Testis (tissue), 5 donors: Measurements from ENCODE around the gene CDYL. TPM values are rescaled to one million over a fixed set of nuclear protein-coding genes. Genes with fewer than 3 reads are reported as not detected.
A peak's percentile ranks its signal among the peaks of the same experiment; 100 is the strongest.

Experiments
- DNase-seq: peaks from one replicate; pipeline ENCODE4 v3.0.0-alpha.2; 2019
- H3K27ac ChIP-seq, 2 donors: fragments of 200-600 bp; sonication (generic); one replicate each; pipeline ENCODE4 v1.5.1; 2019
- H3K27me3 ChIP-seq: fragments of 200-600 bp; sonication (generic); one replicate; pipeline ENCODE4 v1.5.1; 2019
- H3K36me3 ChIP-seq: fragments of 200-600 bp; sonication (generic); one replicate; pipeline ENCODE4 v1.5.1; 2017; ENCODE audit warnings: low read depth; ENCODE audit errors: missing control alignments
- H3K4me1 ChIP-seq: fragments of 200-600 bp; sonication (generic); one replicate; pipeline ENCODE4 v1.5.1; 2019
- H3K4me3 ChIP-seq, 2 donors: fragments of 200-600 bp; sonication (generic); one replicate each; pipeline ENCODE4 v1.5.1; 2017 to 2019
- H3K9me3 ChIP-seq: fragments of 200-600 bp; sonication (generic); one replicate; pipeline ENCODE4 v1.5.1; 2017
- POLR2A ChIP-seq: fragments of 450-650 bp; IDR thresholded peaks from one replicate; pipeline ENCODE4 v1.6.1; 2017; ENCODE audit warnings: antibody characterized with exemption, mild to moderate bottlenecking, moderate library complexity
- WGBS, 2 donors: methylation state at CpG; one replicate each; pipeline ENCODE4 v1.1.5; 2018; 5-methylcytosine and 5-hydroxymethylcytosine counted together
- intact Hi-C: fragments of 100-400 bp; cut with DNase I; formaldehyde crosslinking; loops from one replicate; pipeline ENCODE4 v1.15.1; 2023; ENCODE audit warnings: low total_unique reads
- long read RNA-seq, 2 donors: transcript quantifications; one replicate each; lab custom pipeline, GENCODE V29; 2026
- polyA plus RNA-seq: library from polyadenylated mRNA; stranded (reverse); fragments of 350-450 nt; fragmentation: Illumina TruSeq; extraction: RNeasy Lipid Tissue Mini Kit (QIAGEN cat#74804); gene quantifications from one replicate; pipeline ENCODE4 v1.2.3, GENCODE V29; 2014; ENCODE audit warnings: low read depth, low replicate concordance; ENCODE audit not compliant: insufficient read depth
- total RNA-seq, 2 donors: library from RNA; depleted of rRNA; stranded (reverse); fragments of >200 nt; gene quantifications; one replicate each; pipeline ENCODE4 v1.2.3, GENCODE V29; 2016
- TF ChIP-seq, protein P1 (sequence below), 3 experiments: fragments of 450-650 bp in 2 of 3; fragments of 200-600 bp in 1 of 3; sonication (generic) in 1 of 3; IDR thresholded peaks; one replicate each; pipeline ENCODE4 v1.5.1; 2016 to 2019; ENCODE audit warnings: antibody characterized with exemption in 3 of 3, mild to moderate bottlenecking in 2 of 3, moderate library complexity in 1 of 3

CDYL gene, protein sequence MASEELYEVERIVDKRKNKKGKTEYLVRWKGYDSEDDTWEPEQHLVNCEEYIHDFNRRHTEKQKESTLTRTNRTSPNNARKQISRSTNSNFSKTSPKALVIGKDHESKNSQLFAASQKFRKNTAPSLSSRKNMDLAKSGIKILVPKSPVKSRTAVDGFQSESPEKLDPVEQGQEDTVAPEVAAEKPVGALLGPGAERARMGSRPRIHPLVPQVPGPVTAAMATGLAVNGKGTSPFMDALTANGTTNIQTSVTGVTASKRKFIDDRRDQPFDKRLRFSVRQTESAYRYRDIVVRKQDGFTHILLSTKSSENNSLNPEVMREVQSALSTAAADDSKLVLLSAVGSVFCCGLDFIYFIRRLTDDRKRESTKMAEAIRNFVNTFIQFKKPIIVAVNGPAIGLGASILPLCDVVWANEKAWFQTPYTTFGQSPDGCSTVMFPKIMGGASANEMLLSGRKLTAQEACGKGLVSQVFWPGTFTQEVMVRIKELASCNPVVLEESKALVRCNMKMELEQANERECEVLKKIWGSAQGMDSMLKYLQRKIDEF
- total RNA-seq (10 to 100 TPM; 46.3 to 72.8 TPM), polyA plus RNA-seq (26.8 TPM)
- long read RNA-seq, donor 1, partial matches to known transcripts = 0 of 8 reads
- long read RNA-seq, donor 1, other reads (novel, unspliced or antisense) = 0 of 8 reads
- long read RNA-seq, donor 2, transcript CDYL-203 (7 exons, 2,184 nt) = major isoform, 5 of 14 reads
- long read RNA-seq, donor 2, partial matches to known transcripts = 8 of 14 reads
- long read RNA-seq, donor 2, other reads (novel, unspliced or antisense) = 0 of 14 reads

GRCh38 chr6:4776131-4776492 is at the start of gene CDYL:
Gene CDYL (plus strand): TSS chr6:4776404. CDS start chr6:4776784, 380 bp downstream.
- TF ChIP-seq, protein P1, sequence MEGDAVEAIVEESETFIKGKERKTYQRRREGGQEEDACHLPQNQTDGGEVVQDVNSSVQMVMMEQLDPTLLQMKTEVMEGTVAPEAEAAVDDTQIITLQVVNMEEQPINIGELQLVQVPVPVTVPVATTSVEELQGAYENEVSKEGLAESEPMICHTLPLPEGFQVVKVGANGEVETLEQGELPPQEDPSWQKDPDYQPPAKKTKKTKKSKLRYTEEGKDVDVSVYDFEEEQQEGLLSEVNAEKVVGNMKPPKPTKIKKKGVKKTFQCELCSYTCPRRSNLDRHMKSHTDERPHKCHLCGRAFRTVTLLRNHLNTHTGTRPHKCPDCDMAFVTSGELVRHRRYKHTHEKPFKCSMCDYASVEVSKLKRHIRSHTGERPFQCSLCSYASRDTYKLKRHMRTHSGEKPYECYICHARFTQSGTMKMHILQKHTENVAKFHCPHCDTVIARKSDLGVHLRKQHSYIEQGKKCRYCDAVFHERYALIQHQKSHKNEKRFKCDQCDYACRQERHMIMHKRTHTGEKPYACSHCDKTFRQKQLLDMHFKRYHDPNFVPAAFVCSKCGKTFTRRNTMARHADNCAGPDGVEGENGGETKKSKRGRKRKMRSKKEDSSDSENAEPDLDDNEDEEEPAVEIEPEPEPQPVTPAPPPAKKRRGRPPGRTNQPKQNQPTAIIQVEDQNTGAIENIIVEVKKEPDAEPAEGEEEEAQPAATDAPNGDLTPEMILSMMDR (IDR thresholded peaks at IDR 0.05) = no peak
- TF ChIP-seq POLR2A = no peak
- peaks cover 19% of the 10 kb centered on the region for H3K4me1 ChIP-seq
- peak within 1 kb of the TSS; percentile 65 to 67 for H3K4me3 ChIP-seq
- peak within 1 kb of the TSS; percentile 76 to 79 for H3K27ac ChIP-seq
- H3K36me3 ChIP-seq = no peaks in the 10 kb centered on the region
- intact Hi-C loops = no loop called here
- no peaks in the 10 kb centered on the region for H3K9me3 ChIP-seq
- peak; percentile 82 for DNase-seq
- WGBS, 2 donors = 0% methylated on average over 2 of the region's 55 CpGs; no CpG with 5 or more reads in 1 of the 2 donors
- no peaks in the 10 kb centered on the region for H3K27me3 ChIP-seq

- no peak overlapping the region for H3K27ac ChIP-seq
- intact Hi-C loops = no loop called here
- no peaks in the 10 kb centered on the region for H3K36me3 ChIP-seq
- H3K4me3 ChIP-seq = no peak overlapping the region
- H3K9me3 ChIP-seq = no peaks in the 10 kb centered on the region
- H3K4me1 ChIP-seq = peaks cover 7% of the 10 kb centered on the region
- no peak for TF ChIP-seq POLR2A
- TF ChIP-seq, protein P1 (IDR thresholded peaks at IDR 0.05) = no peak
- no peak for DNase-seq
- WGBS, 2 donors = 65 to 86% methylated on average over 1 of the region's 1 CpG
- no peaks in the 10 kb centered on the region for H3K27me3 ChIP-seq
Observed at GRCh38 chr6:4726645-4727044, 49.6 kb upstream of the CDYL start.

DNA sequence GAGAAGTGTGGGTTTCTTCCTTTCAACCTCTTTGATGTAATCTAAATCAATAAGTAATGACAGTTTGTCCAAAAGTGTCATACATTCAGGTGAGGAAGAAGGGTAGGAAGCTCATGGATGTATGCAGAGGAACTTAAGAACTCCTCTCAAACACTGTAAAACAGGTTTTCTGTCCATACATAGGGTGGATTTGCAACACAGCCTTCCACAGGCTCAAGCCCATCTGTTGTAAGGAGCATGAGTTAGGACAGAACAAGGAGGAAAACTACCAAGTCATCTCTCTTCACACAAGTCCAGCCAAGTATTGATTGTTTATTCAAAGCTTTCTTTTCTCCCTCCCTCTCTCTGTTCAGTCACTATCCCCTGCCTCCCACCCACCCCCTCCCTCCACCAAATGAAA is 49.0 kb upstream of the CDYL start:
- no peak for TF ChIP-seq POLR2A
- TF ChIP-seq, protein P1 (IDR thresholded peaks at IDR 0.05) = no peak
- Histone ChIP-seq H3K27ac (no peak overlapping the region), H3K4me3 (no peak overlapping the region), H3K4me1 (peaks cover 7% of the 10 kb centered on the region), H3K36me3 (no peaks in the 10 kb centered on the region), H3K9me3 (no peaks in the 10 kb centered on the region), H3K27me3 (no peaks in the 10 kb centered on the region)
- intact Hi-C loops = no loop called here
- no peak for DNase-seq

GRCh38 chr6:4727671-4728435 is 48.4 kb upstream of the CDYL start:
- Histone ChIP-seq H3K4me1 (peaks cover 7% of the 10 kb centered on the region), H3K9me3 (no peaks in the 10 kb centered on the region), H3K27ac (no peak overlapping the region), H3K36me3 (no peaks in the 10 kb centered on the region), H3K27me3 (no peaks in the 10 kb centered on the region), H3K4me3 (no peak overlapping the region)
- WGBS, 2 donors = 44 to 58% methylated on average over 8 of the region's 8 CpGs
- TF ChIP-seq, protein P1 (IDR thresholded peaks at IDR 0.05) = no peak
- no peak for TF ChIP-seq POLR2A
- DNase-seq = peak; percentile 45
- intact Hi-C loops = no loop called here
